ENCODE results near the gene DOCK11.

The DOCK11 gene

DNA sequence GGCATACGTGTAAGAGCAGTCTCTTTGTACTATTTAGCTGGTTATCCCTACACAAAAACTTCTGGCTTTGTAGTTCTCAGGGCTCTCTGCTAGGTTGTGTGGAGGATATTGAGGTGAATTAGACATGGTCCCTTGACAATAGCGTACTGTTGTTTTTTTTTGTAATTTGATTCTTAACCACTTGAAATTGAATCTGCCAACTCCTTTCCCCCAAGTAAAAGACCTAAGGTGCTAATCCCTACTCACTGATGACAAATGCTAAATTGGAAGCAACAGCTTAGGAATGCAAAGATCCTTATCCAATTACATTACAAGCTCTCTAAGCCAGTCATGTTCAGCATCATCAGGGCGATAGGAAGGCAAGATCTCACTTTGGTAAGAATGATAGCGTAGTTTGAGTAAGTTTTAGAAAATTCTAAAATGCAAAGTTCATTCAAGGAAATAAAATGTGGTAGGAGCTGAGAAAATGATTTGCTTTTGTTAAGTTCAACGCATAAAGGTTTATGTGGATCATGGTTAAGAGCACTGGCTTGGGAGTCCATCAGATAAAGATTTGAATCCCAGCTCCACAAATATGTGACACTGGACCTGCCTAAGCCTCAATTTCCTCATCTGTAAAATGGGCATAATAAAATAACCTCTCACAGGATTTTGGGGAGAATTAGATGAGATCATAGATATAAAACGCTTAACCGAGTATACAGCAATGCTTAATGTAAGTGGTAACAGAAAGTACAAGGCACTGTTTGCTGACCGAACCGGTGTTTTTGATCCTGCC lies 39.3 kb downstream of the DOCK11 start:
- no peak for DNase-seq

DNA sequence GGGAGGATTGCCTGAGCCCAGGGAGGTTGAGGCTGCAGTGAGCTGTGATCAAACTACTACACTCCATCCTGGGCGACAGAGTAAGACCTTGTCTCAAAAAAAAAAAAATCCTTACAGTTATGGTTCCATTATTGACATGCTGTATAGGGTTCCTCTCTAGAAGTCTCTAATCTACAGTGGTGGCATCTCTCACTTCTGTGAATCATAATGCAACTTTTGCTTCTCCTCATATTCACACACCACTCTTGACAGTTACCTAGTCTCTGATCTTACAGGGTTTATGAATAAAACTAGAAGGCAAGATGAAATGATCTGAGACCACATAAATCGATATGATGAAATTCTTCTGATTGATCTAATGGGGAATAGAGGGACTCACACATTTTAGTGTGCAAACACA lies 40.6 kb downstream of the DOCK11 start:
- no peak for DNase-seq

DNA sequence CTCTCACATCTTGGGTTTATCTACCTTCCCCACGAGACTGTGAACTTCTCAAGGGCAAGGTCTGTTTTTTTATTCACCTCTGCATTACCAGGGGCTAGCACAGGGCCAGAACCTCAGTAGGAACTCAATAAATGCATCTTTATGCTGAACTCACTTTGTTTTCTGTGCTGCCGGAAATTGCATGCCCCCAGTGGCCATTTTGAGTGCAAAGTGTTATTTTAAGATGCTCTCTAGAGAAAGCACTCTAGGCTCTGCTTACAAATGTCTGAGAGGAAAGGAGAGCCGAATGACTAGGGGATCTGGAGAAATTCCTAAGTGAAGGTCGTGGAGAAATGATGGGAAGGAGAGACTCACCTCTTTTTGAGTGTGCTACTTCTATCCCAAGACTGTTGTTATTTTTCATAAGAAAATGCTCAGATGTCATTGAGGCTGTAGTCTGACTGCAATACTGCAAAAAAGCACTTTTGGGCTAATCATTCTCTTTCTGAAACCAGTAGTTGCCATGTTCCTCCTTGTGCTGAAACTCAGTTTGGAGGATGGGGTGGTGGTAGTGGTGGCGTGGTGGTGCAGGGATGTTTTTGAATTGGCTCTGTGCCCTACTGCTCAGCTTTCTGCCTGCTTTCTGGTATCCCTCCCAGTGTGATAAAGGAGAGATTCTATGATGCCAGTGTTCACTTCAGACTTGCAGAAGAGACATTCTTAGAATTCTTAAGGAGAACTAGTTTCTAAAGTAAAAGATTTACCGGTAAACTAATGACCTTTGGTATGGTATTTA lies 41.3 kb downstream of the DOCK11 start:
- DNase-seq = no peak

DNA sequence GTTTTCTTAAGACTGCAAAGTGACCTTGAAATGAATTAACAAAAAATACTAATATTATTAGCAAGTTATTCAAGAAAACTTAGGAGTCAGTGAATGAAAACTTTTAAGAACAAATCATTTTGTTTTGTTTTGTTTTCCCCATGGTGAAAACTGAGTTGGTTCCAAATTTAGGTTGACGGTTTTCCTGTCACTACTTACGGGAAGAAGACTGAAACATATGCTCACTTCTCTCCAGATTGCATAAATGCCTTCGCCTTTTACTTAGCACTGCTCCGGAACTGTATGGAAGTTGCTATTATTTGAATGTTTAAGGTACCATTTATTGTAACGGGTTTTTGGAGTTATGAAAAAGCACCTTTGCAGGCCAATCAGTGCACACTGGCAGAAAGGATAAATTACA lies 42.8 kb downstream of the DOCK11 start:
- no peak for DNase-seq

DNA sequence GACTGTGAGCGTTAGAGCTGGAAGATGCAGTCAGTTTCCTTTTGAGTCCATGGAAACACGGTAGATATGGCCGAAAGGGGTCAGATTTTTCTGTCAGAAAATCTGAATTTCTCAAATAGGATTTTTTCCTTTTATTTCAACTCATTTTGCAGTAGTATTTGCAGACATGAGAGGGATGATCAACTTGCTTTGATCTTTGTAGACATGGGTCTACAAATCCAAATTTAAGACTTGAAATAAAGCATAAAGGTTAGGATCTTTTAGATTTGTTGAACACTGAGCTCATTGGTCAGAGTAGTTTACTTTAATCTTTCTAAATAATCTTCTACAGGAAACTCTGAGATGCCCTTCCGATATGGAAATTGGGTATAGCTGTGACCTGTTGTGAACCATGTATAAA lies 44.7 kb downstream of the DOCK11 start:
- no peak for DNase-seq

DNA sequence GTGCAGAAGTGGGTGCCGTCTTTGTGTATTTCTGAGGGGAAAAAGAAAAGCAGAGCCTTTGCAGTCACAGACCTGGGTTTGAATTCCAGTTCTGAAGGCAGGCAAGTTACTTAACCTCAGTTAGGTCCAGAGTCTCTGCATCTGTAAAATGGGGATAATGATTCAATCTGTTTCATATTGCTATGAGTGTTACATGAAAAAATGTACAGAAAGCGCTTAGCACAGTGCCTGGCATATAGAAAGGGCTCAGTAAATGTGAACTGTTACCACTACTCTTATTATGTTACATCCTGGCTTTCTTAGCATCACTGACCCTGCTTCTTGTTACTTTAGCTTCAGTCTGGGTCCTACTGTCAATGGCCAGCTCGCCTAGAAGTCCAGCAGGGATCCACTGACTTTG lies 45.9 kb downstream of the DOCK11 start:
- no peak for DNase-seq

DNA sequence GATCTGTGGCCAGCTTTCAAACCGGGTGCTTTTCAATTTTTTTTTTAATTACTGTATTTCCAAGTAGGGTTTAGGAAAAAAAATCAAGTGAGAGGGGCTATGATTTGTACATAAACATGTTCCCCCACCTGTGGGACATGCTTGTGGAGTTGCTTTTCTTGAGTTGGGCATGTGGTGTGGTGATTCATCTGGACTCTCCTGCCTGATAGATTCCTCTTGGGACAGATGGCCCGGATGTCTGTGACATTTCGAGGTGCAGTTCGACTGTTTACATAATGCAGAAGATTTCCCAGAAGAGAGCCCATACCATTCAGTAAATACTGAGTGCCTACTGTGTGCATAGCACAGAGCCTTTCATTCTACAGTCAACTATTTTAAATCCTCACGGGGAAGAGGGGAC lies 49.9 kb downstream of the DOCK11 start:
- no peak for DNase-seq

DNA sequence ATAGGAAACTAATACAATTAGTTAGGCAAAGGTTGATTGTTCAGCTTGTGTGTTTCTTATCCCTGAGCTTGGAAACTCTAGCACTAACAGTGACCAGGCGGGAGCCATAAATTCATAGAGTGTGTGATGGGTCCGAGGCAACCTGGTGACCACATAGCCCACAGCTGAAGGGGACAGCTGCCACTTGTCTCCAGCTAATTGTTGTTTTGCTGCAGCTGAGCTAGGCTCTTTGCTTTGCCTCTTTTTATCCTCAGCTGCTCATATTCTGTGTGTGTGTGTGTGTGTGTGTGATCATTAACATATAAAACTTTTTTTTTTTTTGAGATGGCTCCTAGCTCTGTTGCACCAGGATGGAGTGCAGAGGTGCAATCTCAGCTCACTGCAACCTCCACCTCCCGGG lies 53.2 kb downstream of the DOCK11 start:
- DNase-seq = no peak

DNA sequence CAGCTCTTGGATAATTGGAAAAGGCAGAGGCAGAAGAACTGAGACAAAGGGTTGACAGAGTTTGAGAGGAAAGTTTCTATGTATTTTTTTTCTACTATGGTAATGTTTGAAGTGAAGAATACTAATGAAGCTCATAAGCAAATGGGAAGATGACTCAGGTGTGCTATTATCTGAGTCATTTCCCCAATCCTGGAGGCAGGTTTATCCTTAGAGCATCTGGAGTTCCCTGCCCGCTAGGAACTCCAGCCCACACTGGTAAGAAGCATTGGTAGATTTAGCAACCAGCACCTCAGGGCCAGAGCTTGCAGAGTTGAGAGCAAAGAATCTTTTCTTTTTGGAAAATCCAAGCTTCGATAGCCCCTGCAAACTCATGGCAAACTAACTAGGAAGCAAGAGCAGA lies 55.2 kb downstream of the DOCK11 start:
- no peak for DNase-seq

DNA sequence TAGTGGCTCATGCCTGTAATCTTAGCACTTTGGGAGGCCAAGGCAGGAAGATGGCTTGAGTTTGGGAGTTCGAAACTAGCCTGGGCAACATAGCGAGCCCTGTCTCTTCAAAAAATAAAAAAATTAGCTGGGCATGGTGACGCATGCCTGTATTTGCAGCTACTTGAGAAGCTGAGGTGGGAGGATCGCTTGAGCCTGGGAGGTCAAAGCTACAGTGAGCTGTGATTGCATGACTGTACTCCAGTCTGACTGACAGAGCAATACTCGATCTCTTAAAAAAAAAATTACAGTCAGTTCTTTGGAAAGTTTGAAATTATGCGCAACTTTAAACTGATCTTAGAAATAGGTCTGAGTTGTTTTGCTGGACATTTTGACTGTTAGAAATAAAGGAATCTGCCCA lies 55.8 kb downstream of the DOCK11 start:
- DNase-seq = no peak

DNA sequence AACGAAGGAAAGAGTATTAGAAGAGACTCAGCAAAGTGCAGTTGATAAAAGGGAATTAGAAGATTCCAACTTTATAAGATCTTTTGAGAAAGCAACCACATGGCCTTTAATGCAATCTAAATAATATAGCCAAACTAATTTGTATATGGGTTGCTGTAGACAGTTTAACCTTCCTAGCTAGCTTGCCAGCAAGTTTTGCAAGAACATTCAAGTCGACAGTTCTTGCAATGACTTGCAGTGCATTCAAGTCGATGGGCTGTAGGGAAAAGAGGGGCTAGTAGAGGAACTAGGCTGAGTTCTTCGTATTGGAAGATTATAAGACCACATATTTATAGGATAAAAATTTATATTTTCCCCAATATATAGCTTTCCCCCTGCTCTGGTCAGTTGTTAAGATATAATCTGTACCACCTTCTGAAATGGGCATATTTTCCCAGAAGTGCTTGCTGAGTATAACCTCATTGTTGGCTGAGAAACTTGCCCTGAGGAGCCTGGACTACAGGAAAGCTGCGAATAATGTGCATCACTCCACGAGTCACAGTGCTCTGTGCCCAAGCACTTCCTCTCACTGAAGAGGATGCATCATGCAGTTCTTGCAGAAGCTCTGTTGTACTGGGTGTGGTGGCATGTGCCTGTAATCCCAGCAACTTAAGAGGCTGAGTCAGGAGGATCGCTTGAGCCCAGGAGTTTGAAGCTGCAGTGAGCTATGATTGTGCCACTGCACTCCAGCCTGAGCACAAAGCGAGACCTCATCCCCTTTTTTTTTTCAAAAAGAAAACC lies 56.7 kb downstream of the DOCK11 start:
- no peak for DNase-seq

DNA sequence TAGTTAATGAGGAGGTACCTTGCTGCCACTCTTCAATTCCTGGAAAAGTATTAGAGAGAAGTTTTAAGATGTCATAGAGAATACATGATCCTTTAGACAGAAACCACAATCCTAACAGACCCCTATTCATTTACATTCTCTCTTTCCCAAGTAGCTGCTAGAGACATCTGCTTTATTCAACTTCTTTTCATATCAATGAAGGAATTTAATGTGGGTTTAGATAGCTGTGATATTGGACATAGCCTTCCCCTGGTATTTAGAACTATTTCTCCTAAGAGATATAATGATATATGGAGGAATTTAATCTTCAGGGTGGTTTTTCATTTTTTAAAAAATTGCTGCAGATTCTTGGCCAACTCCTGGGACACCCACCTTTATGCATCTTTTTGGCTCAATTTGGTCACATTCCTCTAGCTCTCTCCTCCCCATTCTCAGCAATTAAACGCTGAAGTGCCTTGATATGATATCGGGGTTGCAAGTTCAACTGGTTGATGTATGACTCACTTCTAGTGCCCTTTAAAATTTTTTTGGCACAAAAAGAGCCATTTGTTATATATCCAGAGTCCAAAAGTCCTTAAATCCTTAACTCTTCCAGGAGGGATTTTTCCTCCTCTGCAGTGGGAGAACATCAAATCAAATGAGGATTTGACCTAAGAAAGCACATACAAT lies 57.6 kb downstream of the DOCK11 start:
- DNase-seq = no peak

DNA sequence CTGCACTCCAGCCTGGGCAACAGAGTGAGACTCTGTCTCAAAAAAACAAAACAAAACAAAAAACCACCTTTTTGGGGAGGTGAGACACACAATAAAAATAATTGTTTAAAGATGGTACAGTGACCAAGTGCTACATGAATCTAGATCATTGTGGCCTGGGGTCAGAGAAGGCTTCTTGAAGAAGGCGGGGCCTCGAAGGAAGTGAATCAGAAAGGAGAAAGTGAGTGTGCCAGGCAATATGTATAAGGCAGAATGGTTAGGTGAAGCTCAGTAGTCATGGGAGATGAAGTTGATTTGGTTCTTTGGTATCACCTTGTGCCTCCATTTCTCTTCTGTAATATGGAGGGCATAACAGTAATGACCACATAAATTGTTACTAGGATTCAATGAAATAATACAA lies 58.9 kb downstream of the DOCK11 start:
- DNase-seq = no peak

DNA sequence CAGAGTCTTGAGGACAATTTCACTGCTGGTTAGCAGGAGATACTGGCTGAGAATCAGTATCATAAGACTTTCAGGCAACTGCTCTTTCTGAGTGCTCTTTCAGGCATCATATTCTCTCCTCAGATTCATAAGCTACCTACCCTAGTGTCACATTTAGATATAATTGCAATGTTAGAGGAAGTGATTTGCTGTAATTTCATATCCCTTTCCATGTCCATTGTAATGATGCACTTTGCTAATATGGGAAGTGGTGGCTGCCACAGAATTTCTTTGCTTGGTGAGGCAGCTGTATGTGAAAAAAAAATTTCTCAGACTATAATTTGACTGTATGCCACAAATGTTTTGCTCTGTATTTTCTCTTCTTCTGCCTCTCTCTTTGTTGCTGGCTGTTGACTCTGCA lies 63.3 kb downstream of the DOCK11 start:
- DNase-seq = no peak

DNA sequence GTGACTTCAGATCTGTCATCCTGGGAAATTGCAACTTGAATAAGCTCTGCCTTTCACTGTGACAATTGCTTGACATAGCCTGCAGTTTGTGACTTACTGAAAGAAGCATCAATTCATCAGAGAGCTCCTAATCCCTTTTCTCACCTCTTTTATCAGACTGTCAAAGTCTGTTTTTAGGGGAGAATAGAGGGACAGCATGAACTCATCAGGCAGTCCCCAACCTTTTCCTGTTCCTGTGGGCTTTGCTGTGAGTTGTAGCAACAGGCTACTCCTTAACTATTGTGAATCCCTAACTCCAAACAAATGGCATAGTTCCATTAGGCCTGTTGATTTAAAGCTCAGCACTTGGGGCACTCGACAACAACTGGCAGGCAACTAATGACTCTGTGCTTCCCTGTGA lies 64.9 kb downstream of the DOCK11 start:
- DNase-seq = no peak

DNA sequence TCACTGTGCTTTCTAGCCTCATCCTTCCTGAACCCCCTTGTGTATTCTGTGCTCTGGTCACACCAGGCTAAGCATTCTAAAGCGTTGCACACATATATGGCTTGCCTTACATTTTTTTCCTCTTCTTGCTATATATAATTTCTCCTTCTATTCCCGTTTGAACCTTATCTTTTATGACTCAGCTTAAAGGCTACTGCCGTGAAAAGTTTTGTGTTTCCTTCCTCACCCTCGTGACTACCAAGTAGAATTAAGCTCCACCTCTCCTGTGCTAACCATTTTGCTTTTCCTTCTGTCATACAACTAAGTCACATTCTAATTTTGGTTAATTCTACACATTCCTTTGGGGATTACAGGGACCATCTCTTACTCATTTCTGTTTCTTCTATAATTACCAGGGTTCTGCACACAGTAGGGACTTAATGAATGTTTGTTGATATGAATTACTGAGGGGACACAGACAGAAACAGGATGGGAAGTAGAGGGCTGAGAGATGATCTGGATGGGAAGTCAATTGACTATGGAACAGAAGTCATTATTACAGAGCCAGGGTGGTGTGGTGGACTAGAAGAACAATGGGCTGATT lies 67.1 kb downstream of the DOCK11 start:
- DNase-seq = no peak

DNA sequence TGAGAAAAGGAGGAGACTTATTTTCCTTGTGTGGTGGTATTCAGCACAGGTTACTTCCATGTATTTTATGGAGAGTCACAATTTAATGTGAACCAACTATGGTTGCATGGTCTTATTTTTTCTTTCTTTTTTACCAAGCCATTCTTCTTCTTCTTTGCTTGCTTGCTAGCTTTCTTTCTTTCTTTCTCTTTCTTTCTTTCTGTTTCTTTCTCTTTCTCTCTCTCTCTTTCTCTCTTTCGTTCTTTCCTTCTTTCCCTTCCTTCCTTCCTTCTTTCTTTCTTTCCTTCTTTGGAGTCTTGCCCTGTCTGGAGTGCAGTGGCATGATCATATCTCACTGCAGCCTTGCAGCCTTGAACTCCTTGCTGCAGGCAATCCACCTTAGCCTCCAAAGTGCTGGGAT lies 68.9 kb downstream of the DOCK11 start:
- no peak for DNase-seq

DNA sequence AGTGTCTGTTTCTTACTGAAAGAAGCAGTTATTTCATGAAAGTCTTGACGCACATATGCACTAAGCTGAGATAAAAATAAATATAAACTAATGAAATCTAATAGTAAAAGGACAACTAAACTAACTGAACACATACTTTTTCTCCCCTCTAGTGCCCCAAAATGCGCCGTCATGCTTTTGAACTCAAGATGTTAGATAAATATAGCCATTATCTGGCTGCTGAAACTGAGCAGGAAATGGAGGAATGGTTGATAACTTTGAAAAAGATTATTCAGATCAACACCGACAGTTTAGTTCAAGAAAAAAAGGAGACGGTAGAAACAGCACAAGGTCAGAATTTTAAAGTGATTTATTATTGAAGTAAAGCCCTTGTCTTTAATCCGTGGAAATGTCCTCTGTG lies 70.2 kb downstream of the DOCK11 start:
- DNase-seq = no peak

DNA sequence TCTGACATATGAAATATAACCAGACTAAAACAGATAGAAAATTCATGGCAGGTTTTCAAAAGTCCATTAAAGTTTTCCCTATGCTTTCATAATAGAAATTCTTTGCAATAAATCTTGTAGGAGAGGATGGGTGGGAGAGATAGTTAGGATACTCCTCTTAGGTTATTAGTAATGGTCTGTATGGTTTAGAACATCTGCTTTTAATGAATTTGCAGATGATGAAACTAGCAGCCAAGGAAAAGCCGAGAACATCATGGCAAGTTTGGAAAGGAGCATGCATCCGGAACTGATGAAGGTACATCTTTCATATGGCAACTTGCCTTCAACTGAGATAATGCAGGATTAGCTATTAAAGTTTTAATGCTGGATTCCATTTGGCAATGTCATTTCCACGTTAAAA lies 70.7 kb downstream of the DOCK11 start:
- no peak for DNase-seq

DNA sequence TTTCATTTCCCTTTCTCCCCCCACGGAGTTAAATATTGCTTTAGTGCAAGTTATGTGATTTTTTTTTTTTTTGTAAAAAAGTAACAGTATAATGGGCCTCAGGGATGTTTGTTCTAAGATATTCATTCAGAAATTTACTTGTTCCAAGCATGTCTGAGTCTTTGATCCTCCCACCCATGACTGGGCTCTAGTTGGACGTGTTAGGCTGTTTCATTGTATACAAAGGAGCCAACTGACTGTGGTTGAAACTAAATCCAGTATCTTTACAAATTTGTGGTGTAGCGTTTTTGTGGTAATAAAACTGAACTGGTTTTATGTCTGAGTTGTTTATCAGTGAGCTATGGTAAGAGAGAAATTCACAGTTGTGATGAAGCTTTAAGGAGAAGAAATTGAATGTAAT lies 74.1 kb downstream of the DOCK11 start:
- no peak for DNase-seq

DNA sequence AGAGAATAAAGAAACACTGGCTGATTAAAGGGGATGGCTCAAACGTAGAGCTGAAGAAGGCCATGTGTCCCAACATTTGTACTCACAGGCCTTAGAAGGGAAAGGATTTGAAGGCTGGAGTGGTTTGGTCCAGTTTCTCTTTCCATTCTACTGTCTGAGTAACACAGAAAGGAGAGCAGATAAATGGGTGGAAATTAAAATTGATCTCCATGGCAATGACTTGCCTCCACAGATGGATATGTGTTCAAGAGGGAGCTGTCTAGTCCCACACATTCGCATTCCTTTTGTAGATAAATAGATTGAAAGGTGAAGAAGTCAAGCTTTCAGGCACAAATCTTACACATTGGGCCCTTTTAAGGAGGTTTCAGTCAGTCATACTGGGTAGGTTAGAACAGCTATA lies 74.6 kb downstream of the DOCK11 start:
- DNase-seq = no peak

DNA sequence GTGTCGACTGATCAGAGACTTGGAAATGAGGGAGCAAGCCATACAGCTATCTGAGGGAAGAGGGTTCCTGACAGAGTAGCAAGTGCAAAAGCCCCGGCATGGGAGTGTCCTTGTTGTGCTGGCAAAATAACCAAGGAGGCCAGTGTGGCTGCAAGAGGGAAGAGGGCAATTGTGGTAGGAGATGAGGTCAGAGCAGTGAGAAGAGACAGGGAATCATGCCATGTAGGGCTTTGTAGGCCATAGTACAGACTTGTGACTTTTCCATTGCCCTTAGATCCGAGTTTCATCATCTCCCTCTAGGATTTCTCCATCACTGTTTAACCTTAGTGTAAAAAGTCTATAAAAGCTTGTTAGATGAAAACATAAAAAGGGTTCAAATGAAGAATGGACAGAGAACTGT lies 76.2 kb downstream of the DOCK11 start:
- DNase-seq = no peak

DNA sequence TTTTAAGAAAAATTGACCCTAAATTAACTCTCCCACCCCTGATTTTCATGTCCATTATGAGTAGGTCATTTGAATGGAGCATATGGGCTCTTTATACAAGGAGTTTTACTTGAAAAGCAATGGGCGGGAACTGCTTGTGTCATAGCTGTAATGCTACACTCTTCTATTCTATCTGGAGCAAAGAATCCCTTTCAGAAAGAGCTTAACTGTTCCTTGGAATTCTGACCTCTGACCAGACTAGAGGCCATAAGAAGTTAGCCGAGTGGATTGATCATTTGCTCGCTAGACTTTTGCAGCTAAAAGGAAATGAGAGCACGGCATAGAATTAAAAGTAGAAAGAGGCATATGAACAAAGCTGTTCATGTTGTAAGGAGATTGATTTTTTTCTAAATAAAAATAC lies 79.1 kb downstream of the DOCK11 start:
- DNase-seq = no peak

All from cerebellar nuclear complex (tissue), 1 donor.